HEK293 (cell line): Measurements from ENCODE around the gene PPP6R3.

Experiments
- CTCF ChIP-seq: fragments of 450-650 bp; formaldehyde crosslinking; IDR thresholded peaks from 2 replicates; pipeline ENCODE4 v1.5.1; 2016; ENCODE audit warnings: missing biosample characterization, missing genetic modification characterization
- HOXC10 ChIP-seq: sonication (generic); formaldehyde crosslinking; IDR thresholded peaks from 2 replicates; pipeline ENCODE4 v1.8.1; 2023; ENCODE audit warnings: mild to moderate bottlenecking, missing genetic modification reagents
- PBX3 ChIP-seq: sonication (generic); formaldehyde crosslinking; IDR thresholded peaks from 2 replicates; pipeline ENCODE4 v1.8.1; 2022; ENCODE audit warnings: mild to moderate bottlenecking, moderate library complexity, missing genetic modification reagents
- REST ChIP-seq: fragments of 450-650 bp; formaldehyde crosslinking; IDR thresholded peaks from 2 replicates; pipeline ENCODE4 v1.5.1; 2016; ENCODE audit warnings: missing biosample characterization, missing genetic modification characterization
- TCF7L2 ChIP-seq: IDR thresholded peaks from 2 replicates; pipeline ENCODE4 v1.6.1; 2011; ENCODE audit warnings: low read depth, mild to moderate bottlenecking, inconsistent platforms, low read length, moderate library complexity, borderline replicate concordance
- TSHZ1 ChIP-seq: fragments of 450-650 bp; formaldehyde crosslinking; IDR thresholded peaks from 2 replicates; pipeline ENCODE4 v1.5.1; 2016; ENCODE audit warnings: missing biosample characterization, missing genetic modification characterization, borderline replicate concordance
- ZBTB17 ChIP-seq: fragments of 450-650 bp; formaldehyde crosslinking; IDR thresholded peaks from 2 replicates; pipeline ENCODE4 v1.5.1; 2016; ENCODE audit warnings: missing biosample characterization, missing genetic modification characterization
- ZIC2 ChIP-seq: fragments of 450-650 bp; formaldehyde crosslinking; IDR thresholded peaks from 2 replicates; pipeline ENCODE4 v1.5.1; 2016; ENCODE audit warnings: missing biosample characterization, missing genetic modification characterization
- ZNF23 ChIP-seq: fragments of 450-650 bp; formaldehyde crosslinking; IDR thresholded peaks from 2 replicates; pipeline ENCODE4 v1.5.1; 2016; ENCODE audit warnings: missing biosample characterization, missing genetic modification characterization, borderline replicate concordance
- ZNF623 ChIP-seq: fragments of 450-650 bp; formaldehyde crosslinking; IDR thresholded peaks from 2 replicates; pipeline ENCODE4 v1.5.1; 2016; ENCODE audit warnings: missing biosample characterization, missing genetic modification characterization

GRCh38 chr11:68528630-68529029 is 68.1 kb downstream of the PPP6R3 start:
- TF ChIP-seq PBX3 (CRISPR knock-in tag) (no peak), TSHZ1 (tag by site-specific recombination) (no peak), ZNF623 (tag by site-specific recombination) (no peak), TCF7L2 (no peak), CTCF (tag by site-specific recombination) (no peak), HOXC10 (CRISPR knock-in tag) (no peak), REST (tag by site-specific recombination) (no peak), ZBTB17 (tag by site-specific recombination) (no peak), ZIC2 (tag by site-specific recombination) (no peak), ZNF23 (no peak)
